Endothelial cell of umbilical vein (primary cell): Measurements from ENCODE around the gene CLCNKA. TPM values are rescaled to one million over a fixed set of nuclear protein-coding genes. Genes with fewer than 3 reads are reported as not detected.

Experiments
- BruUV-seq: library from RNA; stranded (reverse); fragments of 400-500 nt; replicated peaks from 2 replicates; lab custom pipeline; 2021; lab: Mats Ljungman, UMichigan
- CTCF ChIA-PET: fragments of 300-600, 350-600 bp; sonication (Branson Sonifier 250); formaldehyde crosslinking; loops from one replicate; lab custom pipeline; 2021; ENCODE audit warnings: antibody characterized with exemption, inconsistent platforms; lab: Charles Lee
- POLR2A ChIA-PET: fragments of 300-600, 350-600 bp; sonication (Branson Sonifier 250); formaldehyde crosslinking; loops from one replicate; lab custom pipeline; 2021; ENCODE audit warnings: antibody characterized with exemption, inconsistent platforms; lab: Charles Lee
- DNase-seq: peaks from one replicate; pipeline ENCODE4 v3.0.0-alpha.2; 2011; ENCODE audit warnings: low read depth, low spot score
- FAIRE-seq: peaks from 2 replicates; lab custom pipeline; 2011; peaks lifted over from hg19 to GRCh38; lab: Jason Lieb, UNC
- H2AFZ ChIP-seq: 2 replicates; pipeline ENCODE4 v1.6.0; 2012; ENCODE audit warnings: low read depth, low read length, control low read depth, inconsistent platforms
- H3K27ac ChIP-seq: 2 replicates; pipeline ENCODE4 v1.5.1; 2011; ENCODE audit warnings: low read depth, mild to moderate bottlenecking, control low read depth, low read length, moderate library complexity; ENCODE audit not compliant: insufficient read depth
- H3K27me3 ChIP-seq, 2 experiments: 2 replicates each; pipeline versions ENCODE4 v1.6.0 to v1.6.1; 2011; ENCODE audit warnings: low read length in 2 of 2, mixed read lengths in 1 of 2; ENCODE audit not compliant: control insufficient read depth in 2 of 2, insufficient read depth in 2 of 2
- H3K36me3 ChIP-seq, 2 experiments: 2 replicates in 1 of 2; 3 replicates in 1 of 2; pipeline ENCODE4 v1.5.1; 2011; ENCODE audit warnings: low read length in 2 of 2, mild to moderate bottlenecking in 1 of 2, moderate library complexity in 1 of 2; ENCODE audit not compliant: control insufficient read depth in 2 of 2, insufficient read depth in 2 of 2; ENCODE audit errors: extremely low read depth in 1 of 2
- H3K4me1 ChIP-seq: 3 replicates; pipeline ENCODE4 v1.5.1; 2011; ENCODE audit warnings: mild to moderate bottlenecking, low read length; ENCODE audit not compliant: control insufficient read depth, insufficient read depth; ENCODE audit errors: extremely low read depth
- H3K4me2 ChIP-seq: 2 replicates; pipeline ENCODE4 v1.6.1; 2011; ENCODE audit warnings: low read length, control low read depth, mixed read lengths; ENCODE audit not compliant: insufficient read depth
- H3K4me3 ChIP-seq, 3 experiments: fragments of 200-600 bp in 1 of 3; sonication (generic), shearing (Covaris generic) in 1 of 3; replicated peaks in 1 of 3; 2 replicates each; pipeline ENCODE4 v1.5.1; 2011 to 2016; ENCODE audit warnings: control low read depth in 3 of 3, low read length in 3 of 3, mild to moderate bottlenecking in 2 of 3, inconsistent platforms in 1 of 3, low read depth in 1 of 3, moderate library complexity in 1 of 3; ENCODE audit not compliant: insufficient read depth in 1 of 3
- H3K79me2 ChIP-seq: 2 replicates; pipeline ENCODE4 v1.6.0; 2012; ENCODE audit warnings: low read length, inconsistent platforms; ENCODE audit not compliant: control insufficient read depth, insufficient read depth
- H3K9ac ChIP-seq: replicated peaks from 2 replicates; pipeline ENCODE3; 2011; ENCODE audit warnings: low read length, control low read depth; ENCODE audit not compliant: insufficient read depth; ENCODE audit errors: extremely low read depth
- H3K9me1 ChIP-seq: replicated peaks from 3 replicates; pipeline ENCODE4 v1.6.0; 2011; ENCODE audit warnings: mild to moderate bottlenecking, low read length; ENCODE audit not compliant: control insufficient read depth, insufficient read depth; ENCODE audit errors: extremely low read depth
- H3K9me3 ChIP-seq: replicated peaks from 2 replicates; pipeline ENCODE4 v1.5.1; 2012; ENCODE audit warnings: low read length, inconsistent platforms; ENCODE audit not compliant: control insufficient read depth, insufficient read depth
- H4K20me1 ChIP-seq: replicated peaks from 2 replicates; pipeline ENCODE3; 2011; ENCODE audit warnings: mild to moderate bottlenecking, low read length; ENCODE audit not compliant: control insufficient read depth, insufficient read depth; ENCODE audit errors: extremely low read depth
- EZH2 ChIP-seq: IDR thresholded peaks from 2 replicates; pipeline ENCODE4 v1.6.1; 2012; ENCODE audit warnings: borderline replicate concordance, low read depth, mild to moderate bottlenecking, moderate library complexity, low read length, inconsistent platforms; ENCODE audit not compliant: severe bottlenecking
- FOS ChIP-seq: IDR thresholded peaks from 2 replicates; pipeline ENCODE4 v1.6.1; 2011; ENCODE audit warnings: mild to moderate bottlenecking, low read length, moderate library complexity, borderline replicate concordance; ENCODE audit not compliant: insufficient read depth
- GATA2 ChIP-seq: IDR thresholded peaks from 2 replicates; pipeline ENCODE4 v1.7.0; 2011; ENCODE audit warnings: low read depth, mild to moderate bottlenecking, moderate library complexity, mixed read lengths, low read length; ENCODE audit not compliant: insufficient read length, insufficient read depth
- JUN ChIP-seq: IDR thresholded peaks from 2 replicates; pipeline ENCODE4 v1.6.1; 2011; ENCODE audit warnings: borderline replicate concordance, low read depth; ENCODE audit not compliant: insufficient read length, insufficient read depth
- MAX ChIP-seq: IDR thresholded peaks from 2 replicates; pipeline ENCODE4 v1.6.1; 2011; ENCODE audit not compliant: insufficient read depth, insufficient read length
- MYC ChIP-seq: IDR thresholded peaks from one replicate; pipeline ENCODE4 v1.6.1; 2011; ENCODE audit warnings: mild to moderate bottlenecking, low read depth, low read length
- POLR2A ChIP-seq: IDR thresholded peaks from 2 replicates; pipeline ENCODE4 v1.6.1; 2012; ENCODE audit warnings: low read depth, mild to moderate bottlenecking, control low read depth, low read length
- POLR2AphosphoS5 ChIP-seq: IDR thresholded peaks from 2 replicates; pipeline ENCODE4 v1.6.1; 2012; ENCODE audit warnings: low read depth, mild to moderate bottlenecking, control low read depth, low read length, moderate library complexity; ENCODE audit not compliant: insufficient read depth
- dilution Hi-C: fragments of 300-500 bp; cut with MboI; formaldehyde crosslinking; loops from one replicate; pipeline ENCODE4 v1.15.0; 2019; ENCODE audit warnings: low sequenced_read_pairs; ENCODE audit not compliant: extremely low pct_ligation_motif_present
- intact Hi-C: fragments of 100-400 bp; cut with micrococcal nuclease; formaldehyde crosslinking; loops from one replicate; pipeline ENCODE4 v1.10.0; 2022
- polyA plus RNA-seq, 4 experiments: library from polyadenylated mRNA; depleted of rRNA in 3 of 4; stranded (reverse) in 3 of 4; unstranded in 1 of 4; fragments of >200 nt; gene quantifications; 2 replicates each; pipeline versions ENCODE4 v1.2.1 to v1.2.3, GENCODE V29; 2011 to 2012; ENCODE audit warnings: missing spikeins in 1 of 4
- total RNA-seq: library from RNA; stranded (reverse); gene quantifications from 2 replicates; pipeline ENCODE4 v1.2.3, GENCODE V29; 2021
- TF ChIP-seq, protein P1 (sequence below), 2 donors: IDR thresholded peaks; 1 replicate in 1 of 2; 2 replicates in 1 of 2; pipeline ENCODE4 v1.5.1; 2011; ENCODE audit warnings: low read length in 2 of 2, mild to moderate bottlenecking in 2 of 2, moderate library complexity in 2 of 2, control low read depth in 1 of 2, inconsistent platforms in 1 of 2, low read depth in 1 of 2; ENCODE audit not compliant: insufficient read depth in 1 of 2; ENCODE audit errors: extremely low read depth in 1 of 2

CLCNKA gene
- total and polyA plus RNA-seq, 2 donors (not counting 3 experiments of a cell fraction or from before 2014, with no cell fraction given): not detected

DNA sequence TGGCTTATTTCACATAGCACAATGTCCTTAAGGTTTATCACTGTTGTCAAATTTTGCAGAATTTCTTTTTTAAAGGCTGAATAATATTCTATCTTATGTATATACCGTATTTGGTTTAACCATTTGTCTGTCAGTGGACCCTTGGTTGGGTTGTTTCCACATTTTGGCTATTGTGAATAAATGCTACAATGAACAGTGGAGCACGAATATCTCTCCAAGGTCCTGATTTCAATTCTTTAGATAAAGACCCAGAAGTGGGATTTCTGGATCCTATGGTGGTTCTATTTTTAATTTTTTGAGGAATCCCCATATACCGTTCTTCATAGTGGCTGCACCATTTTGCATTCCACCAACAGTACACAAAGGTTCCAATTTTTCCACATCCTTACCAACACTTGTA lies 40.2 kb upstream of the CLCNKA start:
- DNase-seq (no peak), FAIRE-seq (no peak)
- no peak overlapping the region for H2AFZ ChIP-seq
- BruUV-seq: no TSS peak
- no peak overlapping the region for H3K27ac ChIP-seq
- peaks cover 2 to 10% of the 10 kb centered on the region in 2 experiments for H3K27me3 ChIP-seq
- no peak overlapping the region for H3K4me3 ChIP-seq
- no peaks in the 10 kb centered on the region for H3K9me1 ChIP-seq
- dilution Hi-C loops (no loop called here), intact Hi-C loops (no loop called here)
- H3K9me3 ChIP-seq: no peaks in the 10 kb centered on the region
- H3K4me1 ChIP-seq: no peaks in the 10 kb centered on the region
- TF ChIP-seq GATA2 (no peak), FOS (no peak), POLR2AphosphoS5 (no peak), POLR2A (no peak), EZH2 (no peak), MAX (no peak), JUN (no peak), MYC (no peak)
- TF ChIP-seq, protein P1, sequence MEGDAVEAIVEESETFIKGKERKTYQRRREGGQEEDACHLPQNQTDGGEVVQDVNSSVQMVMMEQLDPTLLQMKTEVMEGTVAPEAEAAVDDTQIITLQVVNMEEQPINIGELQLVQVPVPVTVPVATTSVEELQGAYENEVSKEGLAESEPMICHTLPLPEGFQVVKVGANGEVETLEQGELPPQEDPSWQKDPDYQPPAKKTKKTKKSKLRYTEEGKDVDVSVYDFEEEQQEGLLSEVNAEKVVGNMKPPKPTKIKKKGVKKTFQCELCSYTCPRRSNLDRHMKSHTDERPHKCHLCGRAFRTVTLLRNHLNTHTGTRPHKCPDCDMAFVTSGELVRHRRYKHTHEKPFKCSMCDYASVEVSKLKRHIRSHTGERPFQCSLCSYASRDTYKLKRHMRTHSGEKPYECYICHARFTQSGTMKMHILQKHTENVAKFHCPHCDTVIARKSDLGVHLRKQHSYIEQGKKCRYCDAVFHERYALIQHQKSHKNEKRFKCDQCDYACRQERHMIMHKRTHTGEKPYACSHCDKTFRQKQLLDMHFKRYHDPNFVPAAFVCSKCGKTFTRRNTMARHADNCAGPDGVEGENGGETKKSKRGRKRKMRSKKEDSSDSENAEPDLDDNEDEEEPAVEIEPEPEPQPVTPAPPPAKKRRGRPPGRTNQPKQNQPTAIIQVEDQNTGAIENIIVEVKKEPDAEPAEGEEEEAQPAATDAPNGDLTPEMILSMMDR (IDR thresholded peaks at IDR 0.05; ENCODE audit: extremely low read depth in 1 of 2, insufficient read depth in 1 of 2, low read depth in 1 of 2, low read length in 2 of 2): no peak
- ChIA-PET POLR2A (no interaction called here), CTCF (no interaction called here)
- H3K4me2 ChIP-seq: no peak overlapping the region
- no peaks in the 10 kb centered on the region for H3K36me3 ChIP-seq
- H3K79me2 ChIP-seq: no peaks in the 10 kb centered on the region
- H4K20me1 ChIP-seq: no peaks in the 10 kb centered on the region
- H3K9ac ChIP-seq: no peak overlapping the region
